ENCODE data around the gene USP34.
"Not testable (repeated sequence)": the region's sequence is repeated elsewhere in the genome, so short reads cannot be mapped to it uniquely, and the experiment has no call there.

USP34 gene

GRCh38 chr2:61244694-61245093 is 226.2 kb downstream of the USP34 start:
- DNase-seq, result no peak

- no peak for DNase-seq
Observed at GRCh38 chr2:61241266-61241665, 229.6 kb downstream of the USP34 start.

- no peak for DNase-seq
Observed at GRCh38 chr2:61238219-61239012, 232.5 kb downstream of the USP34 start.

- no peak for DNase-seq
Observed at GRCh38 chr2:61235716-61236115, 235.2 kb downstream of the USP34 start.

- no peak for DNase-seq
Observed at GRCh38 chr2:61233581-61233980, 237.3 kb downstream of the USP34 start.

- no peak for DNase-seq
Observed at GRCh38 chr2:61229936-61230335, 241.0 kb downstream of the USP34 start.

GRCh38 chr2:61222567-61222966 is 248.3 kb downstream of the USP34 start:
- DNase-seq, result no peak

GRCh38 chr2:61221819-61222218 is 249.1 kb downstream of the USP34 start:
- no peak for DNase-seq

GRCh38 chr2:61220768-61221167 is 250.1 kb downstream of the USP34 start:
- DNase-seq, result no peak

- no peak for DNase-seq
Observed at GRCh38 chr2:61218817-61219170, 252.1 kb downstream of the USP34 start.

- no peak for DNase-seq
Observed at GRCh38 chr2:61218076-61218816, 252.6 kb downstream of the USP34 start.

- no peak for DNase-seq
Observed at GRCh38 chr2:61214171-61214570, 256.7 kb downstream of the USP34 start.

- no peak for DNase-seq
Observed at GRCh38 chr2:61210332-61210981, 260.4 kb downstream of the USP34 start.

- no peak for DNase-seq
Observed at GRCh38 chr2:61205132-61205531, 265.8 kb downstream of the USP34 start.

- DNase-seq, result no peak
Observed at GRCh38 chr2:61196671-61197070, 274.2 kb downstream of the USP34 start.

- not testable (repeated sequence) for DNase-seq
Observed at GRCh38 chr2:61194646-61195045, 276.2 kb downstream of the USP34 start.

GRCh38 chr2:61193670-61194561 is 277.0 kb downstream of the USP34 start:
- no peak for DNase-seq

- no peak for DNase-seq
Observed at GRCh38 chr2:61187085-61187484, 283.8 kb downstream of the USP34 start.

- no peak for DNase-seq
Observed at GRCh38 chr2:61185231-61185728, 285.6 kb downstream of the USP34 start.

GRCh38 chr2:61184263-61184662 is 286.6 kb downstream of the USP34 start:
- DNase-seq, result no peak

- DNase-seq, result no peak
Observed at GRCh38 chr2:61183795-61184194, 287.1 kb downstream of the USP34 start.

GRCh38 chr2:61182059-61182383 is 288.9 kb downstream of the USP34 start:
- no peak for DNase-seq
